AG04449 (cell line): ENCODE results near the gene YARS1.

Experiments
- CTCF ChIA-PET: fragments of 350-600 bp; formaldehyde crosslinking; extraction: SDS; loops from one replicate; lab custom pipeline; 2021; ENCODE audit warnings: antibody characterized with exemption; lab: Yijun Ruan, JAX
- POLR2A ChIA-PET: fragments of 400-600, 350-600 bp; formaldehyde crosslinking; extraction: SDS; loops from one replicate; lab custom pipeline; 2020; ENCODE audit warnings: antibody characterized with exemption, inconsistent platforms; lab: Yijun Ruan, JAX
- DNase-seq: peaks from one replicate; pipeline ENCODE4 v3.0.0-alpha.2; 2010; ENCODE audit warnings: low read depth, low spot score
- H3K4me3 ChIP-seq: 2 replicates; pipeline ENCODE4 v1.5.1; 2011; ENCODE audit warnings: low read depth, mild to moderate bottlenecking, control low read depth, low read length
- TF ChIP-seq, protein P1 (sequence below): IDR thresholded peaks from one replicate; pipeline ENCODE4 v1.5.1; 2011; ENCODE audit warnings: mild to moderate bottlenecking, moderate library complexity, low read length, control low read depth, inconsistent platforms; ENCODE audit not compliant: insufficient read depth; ENCODE audit errors: missing control alignments

Gene YARS1

GRCh38 chr1:32861904-32862695 lies 44.9 kb upstream of the YARS1 start:
- POLR2A ChIA-PET = no interaction called here
- TF ChIP-seq, protein P1, sequence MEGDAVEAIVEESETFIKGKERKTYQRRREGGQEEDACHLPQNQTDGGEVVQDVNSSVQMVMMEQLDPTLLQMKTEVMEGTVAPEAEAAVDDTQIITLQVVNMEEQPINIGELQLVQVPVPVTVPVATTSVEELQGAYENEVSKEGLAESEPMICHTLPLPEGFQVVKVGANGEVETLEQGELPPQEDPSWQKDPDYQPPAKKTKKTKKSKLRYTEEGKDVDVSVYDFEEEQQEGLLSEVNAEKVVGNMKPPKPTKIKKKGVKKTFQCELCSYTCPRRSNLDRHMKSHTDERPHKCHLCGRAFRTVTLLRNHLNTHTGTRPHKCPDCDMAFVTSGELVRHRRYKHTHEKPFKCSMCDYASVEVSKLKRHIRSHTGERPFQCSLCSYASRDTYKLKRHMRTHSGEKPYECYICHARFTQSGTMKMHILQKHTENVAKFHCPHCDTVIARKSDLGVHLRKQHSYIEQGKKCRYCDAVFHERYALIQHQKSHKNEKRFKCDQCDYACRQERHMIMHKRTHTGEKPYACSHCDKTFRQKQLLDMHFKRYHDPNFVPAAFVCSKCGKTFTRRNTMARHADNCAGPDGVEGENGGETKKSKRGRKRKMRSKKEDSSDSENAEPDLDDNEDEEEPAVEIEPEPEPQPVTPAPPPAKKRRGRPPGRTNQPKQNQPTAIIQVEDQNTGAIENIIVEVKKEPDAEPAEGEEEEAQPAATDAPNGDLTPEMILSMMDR = no peak

DNA sequence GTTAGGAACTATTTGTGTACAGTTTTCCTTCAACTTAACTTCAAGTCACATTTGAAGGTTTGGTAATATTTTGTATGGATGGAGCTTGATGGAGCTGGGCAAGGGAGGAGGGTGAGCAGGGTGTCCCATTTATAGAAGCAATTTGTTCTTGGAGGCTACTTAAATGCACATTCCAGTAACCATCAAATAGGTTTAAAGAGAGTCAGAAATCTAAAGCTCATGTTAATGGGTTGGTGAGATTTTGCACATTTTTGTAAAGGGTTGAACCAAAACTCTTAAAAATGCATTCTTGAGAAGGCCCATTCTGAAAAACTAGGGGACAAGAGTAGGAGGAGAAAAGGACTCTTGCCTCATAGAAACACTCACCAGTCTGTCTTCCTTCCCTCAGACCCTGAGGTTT lies 43.4 kb upstream of the YARS1 start:
- POLR2A ChIA-PET = no interaction called here
- no peak overlapping the region for H3K4me3 ChIP-seq
- TF ChIP-seq, protein P1 = no peak
- CTCF ChIA-PET = interaction anchor here (2.1 to 7.7 kb wide), 2 partner anchors 13 to 32 kb away, joined by 6 to 112 read pairs; partner anchors contain the start of gene FNDC5
- DNase-seq = no peak

More at GRCh38 chr1:32861904-32862695, 44.9 kb upstream of the YARS1 start:
- no peak for DNase-seq
- CTCF ChIA-PET = interaction anchor here (0.6 to 7.7 kb wide), 4 partner anchors 12 to 33 kb away, joined by 3 to 112 read pairs (median 4); partner anchors contain the start of gene FNDC5
- H3K4me3 ChIP-seq = no peak overlapping the region

- no peak for DNase-seq
- CTCF ChIA-PET = interaction anchor here (0.8 to 7.7 kb wide), 3 partner anchors 11 to 31 kb away, joined by 3 to 112 read pairs (median 6); partner anchors contain the start of gene FNDC5
- TF ChIP-seq, protein P1 = no peak
- POLR2A ChIA-PET = no interaction called here
- no peak overlapping the region for H3K4me3 ChIP-seq
These were observed 42.8 kb upstream of the YARS1 start for GRCh38 chr1:32859915-32860314.

- ChIA-PET POLR2A (no interaction called here), CTCF (interaction anchor here (1.2 to 7.7 kb wide), 2 partner anchors 15 to 32 kb away, joined by 3 to 112 read pairs; partner anchors contain the start of gene FNDC5)
- TF ChIP-seq, protein P1 = no peak
- DNase-seq = no peak
- H3K4me3 ChIP-seq = no peak overlapping the region
These were observed 41.6 kb upstream of the YARS1 start for GRCh38 chr1:32858791-32859190.

- POLR2A ChIA-PET = no interaction called here
- TF ChIP-seq, protein P1 = no peak
- H3K4me3 ChIP-seq = no peak overlapping the region
- DNase-seq = no peak
- CTCF ChIA-PET = interaction anchor here (1.2 to 7.7 kb wide), 2 partner anchors 16 to 32 kb away, joined by 3 to 112 read pairs; partner anchors contain the start of gene FNDC5
These were observed 41.0 kb upstream of the YARS1 start for GRCh38 chr1:32858136-32858535.
